Sigmoid colon (tissue), 7 donors: Measurements from ENCODE around the gene GRK1. TPM values are rescaled to one million over a fixed set of nuclear protein-coding genes. Genes with fewer than 3 reads are reported as not detected.

Experiments used
- DNase-seq: peaks from one replicate; pipeline ENCODE4 v3.0.0-alpha.2; 2019
- H3K27ac ChIP-seq, 4 donors: fragments of 200-600 bp; sonication (generic); one replicate each; pipeline ENCODE4 v1.5.1; 2016 to 2019; ENCODE audit warnings: mild to moderate bottlenecking in 1 of 4
- H3K27me3 ChIP-seq, 3 donors: fragments of 200-600 bp; sonication (generic); one replicate each; pipeline ENCODE4 v1.5.1; 2019; ENCODE audit warnings: mild to moderate bottlenecking in 1 of 3
- H3K36me3 ChIP-seq, 4 donors: fragments of 200-600 bp; sonication (generic); one replicate each; pipeline ENCODE4 v1.5.1; 2016 to 2019
- H3K4me1 ChIP-seq, 4 donors: fragments of 200-600 bp; sonication (generic); one replicate each; pipeline ENCODE4 v1.5.1; 2017 to 2019
- H3K4me3 ChIP-seq, 4 donors: fragments of 200-600 bp; sonication (generic); one replicate each; pipeline ENCODE4 v1.5.1; 2017 to 2019; ENCODE audit warnings: mild to moderate bottlenecking in 2 of 4, moderate library complexity in 1 of 4
- H3K9me3 ChIP-seq, 4 donors: fragments of 200-600 bp in 3 of 4; sonication (generic) in 3 of 4; one replicate each; pipeline versions ENCODE4 v1.5.1 to v1.6.1; 2013 to 2019
- CTCF ChIP-seq, 4 experiments: fragments of 450-650 bp in 3 of 4; fragments of 200-600 bp in 1 of 4; IDR thresholded peaks; one replicate each; pipeline ENCODE4 v1.5.1; 2016 to 2019; ENCODE audit warnings: antibody characterized with exemption in 4 of 4, mild to moderate bottlenecking in 3 of 4, moderate library complexity in 2 of 4
- EP300 ChIP-seq, 4 donors: sonication (generic); formaldehyde crosslinking; IDR thresholded peaks; one replicate each; pipeline ENCODE4 v1.6.1; 2017; ENCODE audit warnings: antibody characterized with exemption in 4 of 4
- POLR2A ChIP-seq, 2 donors: fragments of 450-650 bp; IDR thresholded peaks; one replicate each; pipeline ENCODE4 v1.6.1; 2016; ENCODE audit warnings: antibody characterized with exemption in 2 of 2, mild to moderate bottlenecking in 2 of 2, moderate library complexity in 2 of 2
- POLR2AphosphoS5 ChIP-seq, 4 donors: sonication (generic); formaldehyde crosslinking; IDR thresholded peaks; one replicate each; pipeline ENCODE4 v1.6.1; 2017; ENCODE audit warnings: antibody characterized with exemption in 4 of 4
- WGBS, 2 donors: extraction: QIAGEN DNeasy Blood & Tissue Kit; methylation state at CpG; one replicate each; pipeline ENCODE4 v1.1.7; 2013; 5-methylcytosine and 5-hydroxymethylcytosine counted together
- intact Hi-C: fragments of 100-400 bp; cut with DNase I; formaldehyde crosslinking; loops from one replicate; pipeline ENCODE4 v1.15.1; 2023
- polyA plus RNA-seq, 3 donors: library from polyadenylated mRNA; stranded (reverse); fragments of 200-250 nt; gene quantifications; one replicate each; pipeline ENCODE4 v1.2.3, GENCODE V29; 2013
- total RNA-seq, 4 donors: library from RNA; depleted of rRNA; stranded (reverse); fragments of >200 nt; gene quantifications; one replicate each; pipeline ENCODE4 v1.1.0, GENCODE V29; 2016
- donor health status: healthy with polysubstance abuse.
- donor health status: Bipolar disorder and iron deficiency.
- donor health status: healthy.

GRK1 gene
- total and polyA plus RNA-seq, 7 donors: 0.10 to 0.28 TPM; not detected in 5

DNA sequence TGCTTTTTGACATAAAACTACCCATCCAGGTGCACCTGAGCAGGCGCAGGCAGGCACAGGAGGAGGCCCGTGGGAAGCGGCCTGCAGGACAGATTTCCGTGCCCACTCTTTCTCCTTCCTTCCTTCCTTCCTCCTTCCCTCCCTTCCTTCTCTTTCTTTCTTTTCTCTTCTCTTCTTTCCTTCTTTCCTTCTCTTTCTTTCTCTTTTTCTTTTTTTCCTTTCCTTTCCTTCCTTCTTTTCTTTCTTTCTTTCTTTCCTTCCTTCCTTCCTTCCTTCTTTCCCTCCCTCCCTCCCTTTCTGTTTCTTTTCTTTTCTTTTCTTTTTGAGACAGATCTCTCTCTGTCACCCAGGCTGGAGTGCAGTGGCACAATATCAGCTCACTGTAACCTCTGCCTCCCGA, 70.8 kb downstream of the GRK1 start:
- WGBS, 2 donors: 84 to 92% methylated on average over 5 of the region's 5 CpGs
- H3K4me1 ChIP-seq: peaks cover 0 to 4% (median 0%) of the 10 kb centered on the region in 4 donors
- intact Hi-C loops: no loop called here
- H3K9me3 ChIP-seq: no peaks in the 10 kb centered on the region
- H3K4me3 ChIP-seq: no peak overlapping the region
- H3K27ac ChIP-seq: no peak overlapping the region
- TF ChIP-seq POLR2A (IDR thresholded peaks at IDR 0.05): no peak
- no peak for TF ChIP-seq POLR2AphosphoS5 (IDR thresholded peaks at IDR 0.05)
- TF ChIP-seq EP300 (IDR thresholded peaks at IDR 0.05): no peak
- no peak for TF ChIP-seq CTCF (IDR thresholded peaks at IDR 0.05)
- DNase-seq: no peak
- peaks cover 0 to 42% (median 4%) of the 10 kb centered on the region in 3 donors for H3K27me3 ChIP-seq
- no peaks in the 10 kb centered on the region for H3K36me3 ChIP-seq

GRCh38 chr13:113739527-113740285, 72.7 kb downstream of the GRK1 start:
- Histone ChIP-seq H3K4me1 (peaks cover 0 to 4% (median 0%) of the 10 kb centered on the region in 4 donors), H3K9me3 (no peaks in the 10 kb centered on the region), H3K36me3 (no peaks in the 10 kb centered on the region), H3K27me3 (peaks cover 0 to 42% (median 4%) of the 10 kb centered on the region in 3 donors), H3K27ac (no peak overlapping the region), H3K4me3 (no peak overlapping the region)
- 90 to 91% methylated on average over 22 of the region's 22 CpGs for WGBS, 2 donors
- no peak for DNase-seq
- intact Hi-C loops: no loop called here
- no peak for TF ChIP-seq POLR2A (IDR thresholded peaks at IDR 0.05)
- no peak for TF ChIP-seq CTCF (IDR thresholded peaks at IDR 0.05)
- TF ChIP-seq EP300 (IDR thresholded peaks at IDR 0.05): no peak
- no peak for TF ChIP-seq POLR2AphosphoS5 (IDR thresholded peaks at IDR 0.05)

DNA sequence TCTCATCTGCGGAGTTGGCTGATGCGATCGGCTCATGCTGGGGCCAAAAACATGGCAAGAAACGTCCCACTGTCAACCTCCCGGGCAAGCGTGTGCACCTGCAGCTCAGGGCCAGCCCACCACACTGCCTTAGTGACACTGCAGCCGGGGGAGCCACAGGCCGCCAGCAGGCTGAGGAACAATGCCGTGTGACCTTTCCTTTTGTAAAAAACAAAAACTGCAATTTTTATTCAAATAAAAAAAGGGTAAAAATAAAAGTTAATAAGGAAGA, 73.2 kb downstream of the GRK1 start:
- peaks cover 0 to 4% (median 0%) of the 10 kb centered on the region in 4 donors for H3K4me1 ChIP-seq
- WGBS, 2 donors: 68 to 91% methylated on average over 9 of the region's 9 CpGs
- DNase-seq: no peak
- peaks cover 0 to 42% (median 4%) of the 10 kb centered on the region in 3 donors for H3K27me3 ChIP-seq
- H3K9me3 ChIP-seq: no peaks in the 10 kb centered on the region
- TF ChIP-seq POLR2A (IDR thresholded peaks at IDR 0.05) (no peak), POLR2AphosphoS5 (IDR thresholded peaks at IDR 0.05) (no peak), CTCF (IDR thresholded peaks at IDR 0.05) (no peak), EP300 (IDR thresholded peaks at IDR 0.05) (no peak)
- no peaks in the 10 kb centered on the region for H3K36me3 ChIP-seq
- intact Hi-C loops: no loop called here
- H3K27ac ChIP-seq: no peak overlapping the region
- H3K4me3 ChIP-seq: no peak overlapping the region

DNA sequence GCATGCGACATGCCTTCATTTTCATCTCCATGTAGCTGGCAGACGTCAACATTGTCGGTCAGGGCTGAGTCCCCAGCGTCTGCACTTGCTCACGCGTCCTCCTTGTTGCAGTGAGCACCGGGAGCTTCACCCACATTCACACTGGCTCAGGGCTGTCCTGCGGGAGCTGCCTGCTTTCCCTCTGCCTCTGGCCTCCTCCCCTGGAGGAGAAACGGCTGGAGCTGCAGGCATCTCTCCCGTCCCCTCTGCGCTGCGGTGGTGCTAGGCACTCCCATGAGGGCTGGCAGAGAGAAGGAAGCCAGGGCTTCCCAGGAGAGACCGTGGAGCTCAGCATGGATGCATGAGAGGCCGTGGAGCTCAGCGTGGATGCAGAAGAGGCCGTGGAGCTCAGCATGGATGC, 73.6 kb downstream of the GRK1 start:
- Histone ChIP-seq H3K27me3 (peaks cover 0 to 42% (median 4%) of the 10 kb centered on the region in 3 donors), H3K9me3 (no peaks in the 10 kb centered on the region), H3K4me1 (peaks cover 0 to 4% (median 0%) of the 10 kb centered on the region in 4 donors), H3K27ac (no peak overlapping the region), H3K36me3 (no peaks in the 10 kb centered on the region), H3K4me3 (no peak overlapping the region)
- TF ChIP-seq POLR2AphosphoS5 (IDR thresholded peaks at IDR 0.05) (no peak), POLR2A (IDR thresholded peaks at IDR 0.05) (no peak), CTCF (IDR thresholded peaks at IDR 0.05) (no peak), EP300 (IDR thresholded peaks at IDR 0.05) (no peak)
- no peak for DNase-seq
- intact Hi-C loops: no loop called here
- 86 to 90% methylated on average over 16 of the region's 16 CpGs for WGBS, 2 donors
